Keratinocyte (primary cell): Measurements from ENCODE around the gene PLXDC1. TPM values are rescaled to one million over a fixed set of nuclear protein-coding genes. Genes with fewer than 3 reads are reported as not detected.

Experiments
- DNase-seq: peaks from one replicate; pipeline ENCODE4 v3.0.0-alpha.2; 2011; ENCODE audit warnings: low read depth, missing footprints, low spot score
- FAIRE-seq: peaks from 2 replicates; lab custom pipeline; 2011; peaks lifted over from hg19 to GRCh38; lab: Jason Lieb, UNC
- H2AFZ ChIP-seq: 2 replicates; pipeline ENCODE4 v1.6.0; 2012; ENCODE audit warnings: low read length, control low read depth, inconsistent platforms; ENCODE audit not compliant: control insufficient read depth
- H3K27ac ChIP-seq: 2 replicates; pipeline ENCODE4 v1.5.1; 2011; ENCODE audit warnings: low read length; ENCODE audit not compliant: control insufficient read depth, insufficient read depth
- H3K27me3 ChIP-seq: 3 replicates; pipeline ENCODE4 v1.6.0; 2011; ENCODE audit warnings: low read length; ENCODE audit not compliant: control insufficient read depth, insufficient read depth; ENCODE audit errors: extremely low read depth
- H3K36me3 ChIP-seq, 2 experiments: 2 replicates in 1 of 2; 3 replicates in 1 of 2; pipeline ENCODE4 v1.5.1; 2011; ENCODE audit warnings: low read length in 2 of 2, mild to moderate bottlenecking in 1 of 2; ENCODE audit not compliant: control insufficient read depth in 2 of 2, insufficient read depth in 2 of 2; ENCODE audit errors: extremely low read depth in 1 of 2
- H3K4me1 ChIP-seq: 3 replicates; pipeline ENCODE4 v1.5.1; 2011; ENCODE audit warnings: low read length; ENCODE audit not compliant: control insufficient read depth, insufficient read depth; ENCODE audit errors: extremely low read depth
- H3K4me2 ChIP-seq: 3 replicates; pipeline ENCODE4 v1.6.0; 2011; ENCODE audit warnings: low read depth, low read length; ENCODE audit not compliant: control insufficient read depth, insufficient read depth; ENCODE audit errors: extremely low read depth
- H3K4me3 ChIP-seq, 3 experiments: fragments of 200-600 bp in 1 of 3; sonication (generic) in 1 of 3; 2 replicates in 2 of 3; 3 replicates in 1 of 3; pipeline ENCODE4 v1.5.1; 2011 to 2016; ENCODE audit warnings: low read length in 3 of 3, mild to moderate bottlenecking in 3 of 3, control low read depth in 2 of 3, inconsistent platforms in 1 of 3, low read depth in 1 of 3, mixed read lengths in 1 of 3, mixed run types in 1 of 3, moderate library complexity in 1 of 3; ENCODE audit not compliant: control insufficient read depth in 2 of 3, insufficient read depth in 2 of 3; ENCODE audit errors: extremely low read depth in 1 of 3
- H3K79me2 ChIP-seq: 2 replicates; pipeline ENCODE4 v1.6.0; 2012; ENCODE audit warnings: low read length; ENCODE audit not compliant: control insufficient read depth, insufficient read depth
- H3K9ac ChIP-seq: 3 replicates; pipeline ENCODE4 v1.6.0; 2011; ENCODE audit warnings: low read length; ENCODE audit not compliant: control insufficient read depth, insufficient read depth; ENCODE audit errors: extremely low read depth
- H3K9me1 ChIP-seq: 3 replicates; pipeline ENCODE4 v1.6.0; 2011; ENCODE audit warnings: low read length; ENCODE audit not compliant: control insufficient read depth, insufficient read depth; ENCODE audit errors: extremely low read depth
- H3K9me3 ChIP-seq: 2 replicates; pipeline ENCODE4 v1.5.1; 2012; ENCODE audit warnings: low read depth, low read length; ENCODE audit not compliant: control insufficient read depth
- H4K20me1 ChIP-seq: 3 replicates; pipeline ENCODE4 v1.6.0; 2011; ENCODE audit warnings: low read length; ENCODE audit not compliant: control insufficient read depth, insufficient read depth; ENCODE audit errors: extremely low read depth
- EZH2 ChIP-seq: IDR thresholded peaks from one replicate; pipeline ENCODE4 v1.6.1; 2012; ENCODE audit warnings: inconsistent platforms, mild to moderate bottlenecking, low read length, moderate library complexity
- dilution Hi-C: fragments of 300-500 bp; cut with MboI; formaldehyde crosslinking; loops from one replicate; pipeline ENCODE4 v1.7.0; 2020; ENCODE audit warnings: low sequenced_read_pairs; ENCODE audit not compliant: extremely low pct_ligation_motif_present
- polyA plus RNA-seq, 5 experiments: library from polyadenylated mRNA; depleted of rRNA in 3 of 5; stranded (reverse) in 3 of 5; stranded (forward) in 1 of 5; unstranded in 1 of 5; fragments of >200 nt; gene quantifications; 1 replicate in 1 of 5; 2 replicates in 3 of 5; 3 replicates in 1 of 5; pipeline versions ENCODE4 v1.2.1 to v1.2.3, GENCODE V29; 2011 to 2012; ENCODE audit warnings: missing spikeins in 2 of 5, low read depth in 1 of 5, low replicate concordance in 1 of 5
- TF ChIP-seq, protein P1 (sequence below), 3 experiments: IDR thresholded peaks in 1 of 3; conservative IDR thresholded peaks in 1 of 3; optimal IDR thresholded peaks in 1 of 3; 2 replicates in 2 of 3; 3 replicates in 1 of 3; pipeline versions ENCODE3 to v1.5.1; 2011; ENCODE audit warnings: low read length in 3 of 3, mild to moderate bottlenecking in 3 of 3, moderate library complexity in 2 of 3, control low read depth in 1 of 3, inconsistent platforms in 1 of 3; ENCODE audit not compliant: insufficient read depth in 2 of 3; ENCODE audit errors: extremely low read depth in 1 of 3

The PLXDC1 gene
- polyA plus RNA-seq, 1 donor (not counting 4 experiments of a cell fraction or from before 2014, with no cell fraction given) = 0.35 TPM

- no peak overlapping the region for H2AFZ ChIP-seq
- no peak overlapping the region for H3K27ac ChIP-seq
- no peaks in the 10 kb centered on the region for H3K9me3 ChIP-seq
- no peaks in the 10 kb centered on the region for H4K20me1 ChIP-seq
- peaks cover 15% of the 10 kb centered on the region for H3K27me3 ChIP-seq
- H3K4me1 ChIP-seq = no peaks in the 10 kb centered on the region
- no peaks in the 10 kb centered on the region for H3K9me1 ChIP-seq
- DNase-seq = no peak
- no peak for FAIRE-seq
- no peak for TF ChIP-seq EZH2
- TF ChIP-seq, protein P1, sequence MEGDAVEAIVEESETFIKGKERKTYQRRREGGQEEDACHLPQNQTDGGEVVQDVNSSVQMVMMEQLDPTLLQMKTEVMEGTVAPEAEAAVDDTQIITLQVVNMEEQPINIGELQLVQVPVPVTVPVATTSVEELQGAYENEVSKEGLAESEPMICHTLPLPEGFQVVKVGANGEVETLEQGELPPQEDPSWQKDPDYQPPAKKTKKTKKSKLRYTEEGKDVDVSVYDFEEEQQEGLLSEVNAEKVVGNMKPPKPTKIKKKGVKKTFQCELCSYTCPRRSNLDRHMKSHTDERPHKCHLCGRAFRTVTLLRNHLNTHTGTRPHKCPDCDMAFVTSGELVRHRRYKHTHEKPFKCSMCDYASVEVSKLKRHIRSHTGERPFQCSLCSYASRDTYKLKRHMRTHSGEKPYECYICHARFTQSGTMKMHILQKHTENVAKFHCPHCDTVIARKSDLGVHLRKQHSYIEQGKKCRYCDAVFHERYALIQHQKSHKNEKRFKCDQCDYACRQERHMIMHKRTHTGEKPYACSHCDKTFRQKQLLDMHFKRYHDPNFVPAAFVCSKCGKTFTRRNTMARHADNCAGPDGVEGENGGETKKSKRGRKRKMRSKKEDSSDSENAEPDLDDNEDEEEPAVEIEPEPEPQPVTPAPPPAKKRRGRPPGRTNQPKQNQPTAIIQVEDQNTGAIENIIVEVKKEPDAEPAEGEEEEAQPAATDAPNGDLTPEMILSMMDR (optimal IDR thresholded peaks at IDR 0.05 in 1 of 3, IDR thresholded peaks at IDR 0.05 in 1 of 3, conservative IDR thresholded peaks at IDR 0.05 in 1 of 3; ENCODE audit: extremely low read depth in 1 of 3, insufficient read depth in 2 of 3, low read length in 3 of 3) = no peak
- dilution Hi-C loops = no loop called here
- no peak overlapping the region for H3K4me2 ChIP-seq
- no peak overlapping the region for H3K4me3 ChIP-seq
- no peaks in the 10 kb centered on the region for H3K79me2 ChIP-seq
- no peaks in the 10 kb centered on the region for H3K36me3 ChIP-seq
- no peak overlapping the region for H3K9ac ChIP-seq
These were observed 42.7 kb downstream of the PLXDC1 start for GRCh38 chr17:39108461-39109375.

GRCh38 chr17:39107973-39108372, 43.5 kb downstream of the PLXDC1 start:
- Histone ChIP-seq H2AFZ (no peak overlapping the region), H3K9me1 (no peaks in the 10 kb centered on the region), H3K4me2 (no peak overlapping the region), H3K9me3 (no peaks in the 10 kb centered on the region), H3K36me3 (no peaks in the 10 kb centered on the region), H4K20me1 (no peaks in the 10 kb centered on the region), H3K4me3 (no peak overlapping the region), H3K27me3 (peaks cover 15% of the 10 kb centered on the region), H3K9ac (no peak overlapping the region), H3K4me1 (no peaks in the 10 kb centered on the region), H3K27ac (no peak overlapping the region), H3K79me2 (no peaks in the 10 kb centered on the region)
- DNase-seq = no peak
- TF ChIP-seq, protein P1 (optimal IDR thresholded peaks at IDR 0.05 in 1 of 3, IDR thresholded peaks at IDR 0.05 in 1 of 3, conservative IDR thresholded peaks at IDR 0.05 in 1 of 3; ENCODE audit: extremely low read depth in 1 of 3, insufficient read depth in 2 of 3, low read length in 3 of 3) = no peak
- no peak for TF ChIP-seq EZH2
- FAIRE-seq = no peak
- dilution Hi-C loops = no loop called here
